ENCODE measurements around the gene TIPARP. TPM values are rescaled to one million over a fixed set of nuclear protein-coding genes. Genes with fewer than 3 reads are reported as not detected.

Gene TIPARP
- total RNA-seq (ENCODE audit: low replicate concordance): 8.1 and 22.3 TPM in 2 replicates

GRCh38 chr3:156674046-156674910 is at the start of gene TIPARP:
TSS of gene TIPARP (plus strand) at chr3:156674590. CDS start at chr3:156677698, 3,108 bp downstream.

Other genes with a start within 250 kb of the TIPARP start
- 271 and 332 TPM in 2 replicates for gene SSR3, start 119.5 kb upstream of the TIPARP start, total RNA-seq (ENCODE audit: low replicate concordance)
- gene LEKR1, start 151.8 kb downstream of the TIPARP start, total RNA-seq (ENCODE audit: low replicate concordance): 0.38 and 0.47 TPM in 2 replicates